ENCODE data around the gene IL23R. TPM values are rescaled to one million over a fixed set of nuclear protein-coding genes. Genes with fewer than 3 reads are reported as not detected.

IL23R gene
- total RNA-seq, 1 experiment from 2014 or later, result not detected

DNA sequence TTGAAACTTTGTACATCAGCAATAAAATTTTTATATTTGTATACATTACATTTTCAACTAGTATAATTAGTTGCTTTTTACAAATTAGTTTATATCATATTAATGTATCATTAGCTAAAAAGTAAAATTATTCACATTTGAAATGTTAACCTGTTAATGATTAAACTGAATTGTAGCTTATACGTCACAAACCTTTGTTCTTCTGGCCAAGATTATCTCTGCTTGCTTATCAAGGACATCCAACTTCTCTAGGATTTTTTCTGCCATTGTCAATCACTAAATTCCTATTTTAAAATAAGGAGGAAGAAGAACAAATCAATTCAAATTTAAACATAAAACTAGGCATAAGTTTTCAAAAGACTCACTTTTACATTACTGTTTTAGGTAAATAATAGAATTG, 39.3 kb upstream of the IL23R start:
- TF ChIP-seq, protein P1, sequence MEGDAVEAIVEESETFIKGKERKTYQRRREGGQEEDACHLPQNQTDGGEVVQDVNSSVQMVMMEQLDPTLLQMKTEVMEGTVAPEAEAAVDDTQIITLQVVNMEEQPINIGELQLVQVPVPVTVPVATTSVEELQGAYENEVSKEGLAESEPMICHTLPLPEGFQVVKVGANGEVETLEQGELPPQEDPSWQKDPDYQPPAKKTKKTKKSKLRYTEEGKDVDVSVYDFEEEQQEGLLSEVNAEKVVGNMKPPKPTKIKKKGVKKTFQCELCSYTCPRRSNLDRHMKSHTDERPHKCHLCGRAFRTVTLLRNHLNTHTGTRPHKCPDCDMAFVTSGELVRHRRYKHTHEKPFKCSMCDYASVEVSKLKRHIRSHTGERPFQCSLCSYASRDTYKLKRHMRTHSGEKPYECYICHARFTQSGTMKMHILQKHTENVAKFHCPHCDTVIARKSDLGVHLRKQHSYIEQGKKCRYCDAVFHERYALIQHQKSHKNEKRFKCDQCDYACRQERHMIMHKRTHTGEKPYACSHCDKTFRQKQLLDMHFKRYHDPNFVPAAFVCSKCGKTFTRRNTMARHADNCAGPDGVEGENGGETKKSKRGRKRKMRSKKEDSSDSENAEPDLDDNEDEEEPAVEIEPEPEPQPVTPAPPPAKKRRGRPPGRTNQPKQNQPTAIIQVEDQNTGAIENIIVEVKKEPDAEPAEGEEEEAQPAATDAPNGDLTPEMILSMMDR (conservative IDR thresholded peaks at IDR 0.05), result no peak
- H3K4me1 ChIP-seq (ENCODE audit: insufficient read depth, low read length), result peaks cover 3% of the 10 kb centered on the region; the same call in 1 of the 2 replicates
- no peak overlapping the region for H3K4me2 ChIP-seq (ENCODE audit: insufficient read depth, insufficient read length, low read length)
- no peaks in the 10 kb centered on the region for H3K79me1 ChIP-seq (ENCODE audit: insufficient read depth, low read depth, low read length, poor library complexity, severe bottlenecking)
- no peak overlapping the region for H4K91ac ChIP-seq (ENCODE audit: insufficient read length, low read depth, low read length)
- Mint-ChIP-seq H3K36me3 (ENCODE audit: insufficient read depth in 1 of 3, low read depth in 3 of 3) (no peaks in the 10 kb centered on the region), H3K9me3 (no peaks in the 10 kb centered on the region), H3K4me1 (peaks cover 0 to 6% of the 10 kb centered on the region in 2 experiments; a peak in 1 of 4 replicates), H3K4me3 (no peak overlapping the region), H3K27ac (no peak overlapping the region), H3K27me3 (ENCODE audit: low read depth) (no peaks in the 10 kb centered on the region)
- no peak overlapping the region for H4K8ac ChIP-seq (replicated peaks; ENCODE audit: insufficient read length, low read depth, low read length)
- H3K27ac ChIP-seq (ENCODE audit: insufficient read length, low read depth, low read length), result no peak overlapping the region
- H3K79me2 ChIP-seq (ENCODE audit: insufficient read depth, low read length), result no peaks in the 10 kb centered on the region
- H3T11ph ChIP-seq (ENCODE audit: low read length), result no peak overlapping the region
- WGBS (ENCODE audit: extremely low coverage, insufficient read length, low lambda C conversion rate), result no CpG with 5 or more reads among the region's 1 CpG
- H3K9ac ChIP-seq (ENCODE audit: extremely low read depth, insufficient read length, low read length), result no peak overlapping the region
- H2BK12ac ChIP-seq (ENCODE audit: insufficient read length, low read depth, low read length), result no peak overlapping the region
- no peak overlapping the region for H3K56ac ChIP-seq (ENCODE audit: insufficient read length, low read depth, low read length)
- H3K14ac ChIP-seq (ENCODE audit: insufficient read depth, low read length), result no peak overlapping the region
- H2BK15ac ChIP-seq (ENCODE audit: low read depth, low read length), result no peak overlapping the region
- no peaks in the 10 kb centered on the region for H4K20me1 ChIP-seq (ENCODE audit: control insufficient read depth, insufficient read depth, insufficient read length)
- no peak for DNase-seq
- no peak overlapping the region for H2BK120ac ChIP-seq (ENCODE audit: low read depth, low read length, poor library complexity, severe bottlenecking)
- no peak overlapping the region for H3K23ac ChIP-seq (ENCODE audit: insufficient read length, low read depth, low read length)
- no peak overlapping the region for H2AK5ac ChIP-seq (ENCODE audit: insufficient read length, low read length)
- H3K4ac ChIP-seq (ENCODE audit: low read depth, low read length), result no peak overlapping the region
- no peaks in the 10 kb centered on the region for H3K9me3 ChIP-seq (ENCODE audit: control insufficient read depth, low read depth, low read length)
- no peaks in the 10 kb centered on the region for H3K27me3 ChIP-seq (ENCODE audit: insufficient read depth, low read length)
- no peak overlapping the region for H2BK20ac ChIP-seq (ENCODE audit: low read depth, low read length, poor library complexity, severe bottlenecking)
- no peak overlapping the region for H2AFZ ChIP-seq (ENCODE audit: low read length)
- no peak overlapping the region for H4K5ac ChIP-seq (ENCODE audit: insufficient read length, low read depth, low read length)
- no peak overlapping the region for H3K18ac ChIP-seq (ENCODE audit: insufficient read length, low read depth, low read length)
- no peaks in the 10 kb centered on the region for H3K23me2 ChIP-seq (ENCODE audit: insufficient read length, low read depth, low read length, poor library complexity, severe bottlenecking)
- no peak overlapping the region for H2BK5ac ChIP-seq (ENCODE audit: insufficient read length, low read length)

Measured in H9 (cell line).